NCI-H1694 treated with DMSO at 0.1 percent for 48 hours (cell line): Measurements from ENCODE around the gene ANXA7.
"Not testable (repeated sequence)": the region's sequence is repeated elsewhere in the genome, so short reads cannot be mapped to it uniquely, and the experiment has no call there.

Source experiments
- DNase-seq: peaks from one replicate; lab custom pipeline; 2025; lab: John Stamatoyannopoulos, UW

The ANXA7 gene

GRCh38 chr10:73408061-73408460, 5.8 kb downstream of the ANXA7 start:
- no peak for DNase-seq

DNA sequence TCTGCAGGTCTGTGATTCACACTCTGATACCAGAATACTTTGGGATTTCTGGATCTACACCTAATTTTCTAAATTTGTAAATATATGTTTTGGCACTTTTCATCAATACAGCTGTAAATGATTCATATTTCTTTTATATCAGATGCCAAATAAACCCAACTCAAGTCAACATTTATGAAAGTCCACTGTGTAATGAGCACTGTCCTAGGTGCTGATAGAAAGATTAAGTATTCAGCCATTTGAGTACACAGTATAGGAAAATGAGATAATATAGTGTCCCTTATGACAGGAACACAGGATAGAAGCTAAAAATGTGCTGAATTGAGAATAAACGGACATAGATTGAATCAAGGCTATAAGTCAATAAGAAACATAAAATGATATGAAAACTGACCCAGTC, 6.4 kb downstream of the ANXA7 start:
- no peak for DNase-seq

GRCh38 chr10:73406846-73407245, 7.0 kb downstream of the ANXA7 start:
- DNase-seq, result no peak

- no peak for DNase-seq
Measured at GRCh38 chr10:73405556-73405955, 8.3 kb downstream of the ANXA7 start.

- no peak for DNase-seq
Measured at GRCh38 chr10:73404690-73405089, 9.2 kb downstream of the ANXA7 start.

GRCh38 chr10:73401636-73402035, 12.2 kb downstream of the ANXA7 start:
- no peak for DNase-seq

GRCh38 chr10:73399063-73399462, 14.8 kb downstream of the ANXA7 start:
- no peak for DNase-seq

GRCh38 chr10:73398024-73398423, 15.8 kb downstream of the ANXA7 start:
- DNase-seq, result no peak

DNA sequence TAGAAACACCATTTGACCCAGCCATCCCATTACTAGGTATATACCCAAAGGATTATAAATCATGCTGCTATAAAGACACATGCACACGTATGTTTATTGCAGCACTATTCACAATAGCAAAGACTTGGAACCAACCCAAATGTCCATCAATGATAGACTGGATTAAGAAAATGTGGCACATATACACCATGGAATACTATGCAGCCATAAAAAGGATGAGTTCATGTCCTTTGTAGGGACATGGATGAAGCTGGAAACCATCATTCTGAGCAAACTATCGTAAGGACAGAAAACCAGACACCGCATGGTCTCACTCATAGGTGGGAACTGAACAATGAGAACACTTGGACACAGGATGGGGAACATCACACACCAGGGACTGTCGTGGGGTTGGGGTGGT, 19.5 kb downstream of the ANXA7 start:
- not testable (repeated sequence) for DNase-seq

GRCh38 chr10:73388228-73388627, 25.6 kb downstream of the ANXA7 start:
- no peak for DNase-seq

- DNase-seq, result no peak
Measured at GRCh38 chr10:73386583-73386982, 27.3 kb downstream of the ANXA7 start.

GRCh38 chr10:73379064-73379748, 34.7 kb downstream of the ANXA7 start:
- DNase-seq, result no peak

DNA sequence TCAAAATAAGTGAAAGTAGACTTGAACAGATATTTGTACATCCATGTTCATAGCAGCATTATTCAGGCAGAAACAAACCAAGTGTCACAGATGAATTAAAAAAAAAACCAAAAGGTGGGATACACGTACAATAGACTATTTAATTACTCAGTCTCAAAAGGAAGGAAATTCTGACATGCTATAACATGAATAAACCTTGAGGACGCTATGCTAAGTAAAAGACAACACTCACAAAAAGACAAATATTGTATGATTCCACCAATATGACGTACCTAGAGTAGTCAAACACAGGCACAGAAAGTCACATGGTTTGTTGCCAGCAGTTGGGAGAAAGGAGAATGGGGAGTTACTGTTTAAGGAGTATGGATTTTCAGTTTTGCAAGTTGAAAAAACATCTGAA, 37.2 kb downstream of the ANXA7 start:
- DNase-seq, result no peak

DNA sequence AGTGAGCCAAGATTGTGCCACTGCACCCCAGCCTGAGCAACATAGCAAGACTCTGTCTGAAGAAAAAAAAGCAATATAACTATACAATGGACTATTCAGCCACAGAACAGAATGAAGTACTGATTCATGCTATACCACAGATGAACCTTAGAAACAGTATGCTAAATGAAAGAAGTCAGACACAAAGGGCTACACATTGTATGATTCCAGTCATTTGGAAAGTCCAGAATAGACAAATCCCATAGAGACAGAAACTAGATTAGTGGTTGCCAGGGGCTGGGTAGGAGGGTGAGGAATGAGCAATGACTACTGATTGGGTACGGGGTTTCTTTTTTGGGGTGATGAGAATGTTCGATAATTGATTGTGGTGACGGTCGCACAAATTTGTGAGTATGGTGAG, 45.6 kb downstream of the ANXA7 start:
- DNase-seq, result no peak

DNA sequence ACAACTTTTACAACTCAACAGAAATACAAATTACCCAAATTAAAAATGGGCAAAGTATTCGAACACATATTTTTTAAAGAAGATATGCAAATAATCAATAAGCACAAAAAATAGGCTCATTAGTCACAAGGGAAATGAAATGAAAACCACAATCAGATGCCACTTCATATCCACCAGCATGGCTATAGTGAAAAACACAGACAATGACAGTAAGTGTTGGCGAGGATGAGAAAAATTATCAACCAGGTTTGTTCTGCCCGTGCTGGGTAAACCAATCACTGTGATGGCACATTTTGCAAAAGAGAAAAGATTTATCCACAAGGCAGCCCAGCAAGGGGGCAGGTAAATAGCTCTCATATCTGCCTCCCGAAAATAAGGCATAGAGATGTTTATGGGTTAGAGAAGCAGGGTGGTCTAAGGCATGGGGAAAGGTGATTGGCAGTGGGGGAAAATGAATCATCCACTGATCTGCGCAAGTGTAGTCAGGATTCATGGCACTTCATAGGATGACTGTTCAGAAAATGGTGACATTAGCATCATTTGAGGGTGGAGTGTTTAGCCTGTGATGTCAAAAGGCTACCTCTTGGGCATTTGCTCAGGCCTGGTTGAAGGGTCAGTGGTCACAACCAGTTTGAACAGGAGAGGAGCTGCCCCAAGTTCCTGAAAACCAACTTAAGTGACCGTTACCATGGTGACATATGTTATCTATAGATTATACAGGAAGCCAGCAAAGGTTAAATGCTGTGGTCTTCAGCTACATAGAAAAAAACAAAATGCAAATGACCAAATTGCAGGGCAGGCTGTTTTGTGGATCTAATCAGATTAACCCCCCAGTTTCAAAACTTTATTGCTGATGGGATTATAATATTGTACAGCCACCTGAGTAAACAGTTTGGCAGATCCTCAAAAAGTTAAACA, 47.2 kb downstream of the ANXA7 start:
- no peak for DNase-seq

GRCh38 chr10:73364964-73365363, 48.9 kb downstream of the ANXA7 start:
- no peak for DNase-seq

DNA sequence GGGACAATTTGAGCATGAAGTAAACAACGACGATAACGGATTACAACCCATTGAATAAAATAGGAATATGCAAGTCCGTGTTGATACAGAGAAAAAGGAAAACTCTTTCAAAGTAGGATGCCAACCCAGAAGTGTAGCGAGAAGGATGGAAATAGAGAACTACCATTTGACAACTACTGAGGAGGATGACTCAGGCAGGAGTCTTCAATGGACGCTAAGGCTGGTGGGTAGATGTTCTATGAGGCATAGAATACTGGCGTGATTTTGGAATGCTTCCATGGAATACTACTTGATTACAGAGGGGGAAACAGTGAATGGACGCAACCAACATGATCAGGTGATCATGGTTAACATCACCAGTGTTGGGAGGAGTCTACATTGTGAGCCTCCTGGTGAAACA, 54.4 kb downstream of the ANXA7 start:
- no peak for DNase-seq

GRCh38 chr10:73358331-73359279, 55.3 kb downstream of the ANXA7 start, which contains the start of gene CFAP70:
TSS of gene CFAP70 (minus strand) at chr10:73358864. CDS start at chr10:73354796, 4,068 bp downstream.
- peak; percentile 84 for DNase-seq

DNA sequence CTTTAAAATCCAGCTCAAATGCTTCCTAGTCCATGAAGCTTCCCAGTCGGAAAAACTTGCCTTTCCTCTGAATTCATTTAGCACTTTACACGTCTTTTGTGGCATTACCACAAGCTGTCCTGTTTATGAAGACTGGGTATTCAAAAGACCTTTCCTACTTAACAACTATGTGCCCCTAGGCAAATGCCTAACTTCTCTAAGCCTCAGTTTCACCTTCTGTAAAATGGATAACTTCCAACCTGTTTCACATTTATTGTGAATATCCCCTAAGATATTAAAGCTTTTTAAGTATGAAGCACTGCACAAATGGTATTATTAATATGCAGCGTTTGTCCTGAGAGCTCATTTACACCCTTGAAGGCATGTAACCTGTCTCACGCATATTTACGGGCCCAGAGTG, 56.0 kb downstream of the ANXA7 start:
- no peak for DNase-seq

DNA sequence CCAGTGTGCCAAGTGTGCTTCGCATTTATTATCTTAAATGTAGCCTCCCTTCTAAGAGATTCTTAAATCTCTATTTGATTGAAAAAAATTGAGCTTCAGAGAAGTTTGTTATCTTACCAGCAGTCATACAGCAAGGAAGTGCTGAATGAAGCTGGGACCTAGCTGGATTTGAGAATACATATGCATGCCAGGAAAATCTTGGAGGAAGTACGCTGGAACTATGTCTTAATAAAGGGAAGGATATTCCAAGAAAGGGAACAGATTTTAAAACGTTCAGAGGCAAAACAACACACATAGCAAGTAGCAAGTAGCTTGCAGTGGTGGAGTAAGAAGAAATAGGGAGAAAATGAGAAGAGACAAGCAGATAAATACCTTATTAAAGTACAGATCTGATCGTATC, 56.7 kb downstream of the ANXA7 start:
- DNase-seq, result no peak

GRCh38 chr10:73344269-73344668, 69.6 kb downstream of the ANXA7 start:
- DNase-seq, result no peak

DNA sequence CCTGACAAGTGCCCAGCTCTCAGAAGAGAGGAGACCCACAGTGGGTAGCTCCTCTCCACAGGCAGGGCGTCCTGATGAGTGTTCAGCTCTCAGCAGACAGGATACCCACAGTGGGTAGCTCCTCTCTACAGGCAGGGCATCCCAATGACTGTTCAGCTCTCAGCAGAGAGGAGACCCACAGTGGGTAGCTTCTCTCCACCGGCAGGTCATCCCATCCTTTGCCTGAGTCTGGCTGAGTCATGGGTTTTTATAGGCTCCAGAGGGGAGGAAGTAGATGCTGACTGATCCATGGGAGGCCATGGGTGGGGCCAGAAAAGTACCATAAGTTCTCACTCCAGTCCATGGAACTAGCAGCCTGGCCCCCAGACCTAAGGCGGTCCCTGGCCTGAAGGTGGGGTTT, 73.7 kb downstream of the ANXA7 start:
- no peak for DNase-seq
